Neural cell (in vitro differentiated cells): ENCODE measurements around the gene MSLN. TPM values are rescaled to one million over a fixed set of nuclear protein-coding genes. Genes with fewer than 3 reads are reported as not detected.

ENCODE experiments used
- H2AFZ ChIP-seq: fragments of 200-600, 300-800 bp; sonication (generic), shearing (Covaris generic); 2 replicates; pipeline ENCODE4 v1.6.0; 2014; ENCODE audit warnings: low read depth, mild to moderate bottlenecking, antibody characterized with exemption, low read length, moderate library complexity
- H3F3A ChIP-seq: fragments of 200-600 bp; shearing (Covaris generic); 2 replicates; pipeline ENCODE4 v1.6.1; 2016; ENCODE audit warnings: mild to moderate bottlenecking, moderate library complexity, mixed read lengths, antibody characterized with exemption, low read length; ENCODE audit not compliant: insufficient read depth, poor library complexity, severe bottlenecking
- H3K27ac ChIP-seq: fragments of 200-600, 300-800 bp; sonication (generic), shearing (Covaris generic); 2 replicates; pipeline ENCODE4 v1.5.1; 2014; ENCODE audit warnings: mild to moderate bottlenecking, low read length, moderate library complexity
- H3K27me3 ChIP-seq: fragments of 300-800, 200-600 bp; sonication (generic), shearing (Covaris generic); 2 replicates; pipeline ENCODE4 v1.6.0; 2014; ENCODE audit warnings: mild to moderate bottlenecking, low read depth, low read length, moderate library complexity; ENCODE audit not compliant: insufficient read depth
- H3K36me3 ChIP-seq: fragments of 300-800, 200-600 bp; sonication (generic), shearing (Covaris generic); 2 replicates; pipeline ENCODE4 v1.5.1; 2014; ENCODE audit warnings: mild to moderate bottlenecking, antibody characterized with exemption, low read length, moderate library complexity; ENCODE audit not compliant: insufficient read depth
- H3K4me2 ChIP-seq: fragments of 300-800, 200-600 bp; sonication (generic), shearing (Covaris generic); 2 replicates; pipeline ENCODE4 v1.6.0; 2014; ENCODE audit warnings: mild to moderate bottlenecking, low read length
- H3K4me3 ChIP-seq: fragments of 300-800, 200-600 bp; sonication (generic), shearing (Covaris generic); 2 replicates; pipeline ENCODE4 v1.5.1; 2014; ENCODE audit warnings: mild to moderate bottlenecking, low read length, moderate library complexity
- H3K79me2 ChIP-seq: fragments of 200-600 bp; shearing (Covaris generic); replicated peaks from 2 replicates; pipeline ENCODE4 v1.6.0; 2014; ENCODE audit warnings: mild to moderate bottlenecking, low read length, moderate library complexity; ENCODE audit not compliant: insufficient read depth
- H3K9ac ChIP-seq: fragments of 300-800, 200-600 bp; sonication (generic), shearing (Covaris generic); 2 replicates; pipeline ENCODE4 v1.6.1; 2016; ENCODE audit warnings: mild to moderate bottlenecking, low read length, mixed read lengths
- H3K9me2 ChIP-seq: fragments of 200-600 bp; shearing (Covaris generic); 2 replicates; pipeline ENCODE4 v1.6.1; 2016; ENCODE audit warnings: mild to moderate bottlenecking, low read length, mixed read lengths; ENCODE audit not compliant: insufficient read depth
- H3K9me3 ChIP-seq: fragments of 200-600, 300-800 bp; sonication (generic), shearing (Covaris generic); 2 replicates; pipeline ENCODE4 v1.6.1; 2016; ENCODE audit warnings: mild to moderate bottlenecking, mixed run types, low read length, moderate library complexity, mixed read lengths
- H4K20me1 ChIP-seq: fragments of 200-600 bp; shearing (Covaris generic); 2 replicates; pipeline ENCODE4 v1.6.1; 2016; ENCODE audit warnings: mild to moderate bottlenecking, mixed run types; ENCODE audit not compliant: insufficient read depth
- CTCF ChIP-seq: fragments of 450-650 bp; IDR thresholded peaks from 2 replicates; pipeline ENCODE4 v1.5.1; 2014; ENCODE audit warnings: antibody characterized with exemption, mild to moderate bottlenecking, moderate library complexity; ENCODE audit not compliant: poor library complexity, severe bottlenecking
- EP300 ChIP-seq: fragments of 450-650 bp; conservative IDR thresholded peaks from 2 replicates; pipeline ENCODE4 v1.6.1; 2014; ENCODE audit warnings: antibody characterized with exemption, mild to moderate bottlenecking, moderate library complexity; ENCODE audit not compliant: poor library complexity, severe bottlenecking
- EZH2 ChIP-seq: fragments of 200-600, 300-800 bp; shearing (Covaris generic), sonication (generic); IDR thresholded peaks from 2 replicates; pipeline ENCODE4 v1.6.1; 2014; ENCODE audit warnings: antibody characterized with exemption, low read length, borderline replicate concordance, mild to moderate bottlenecking; ENCODE audit not compliant: insufficient read depth, poor library complexity, severe bottlenecking
- MXI1 ChIP-seq: fragments of 450-650 bp; conservative IDR thresholded peaks from 2 replicates; pipeline ENCODE4 v1.6.1; 2014; ENCODE audit warnings: antibody characterized with exemption, mild to moderate bottlenecking; ENCODE audit not compliant: poor library complexity, severe bottlenecking
- POLR2AphosphoS5 ChIP-seq: IDR thresholded peaks from 2 replicates; pipeline ENCODE4 v1.6.1; 2012
- RAD21 ChIP-seq: fragments of 450-650 bp; conservative IDR thresholded peaks from 2 replicates; pipeline ENCODE4 v1.6.1; 2014; ENCODE audit warnings: antibody characterized with exemption, mild to moderate bottlenecking, moderate library complexity
- REST ChIP-seq: IDR thresholded peaks from 2 replicates; pipeline ENCODE4 v1.6.1; 2012; ENCODE audit warnings: borderline replicate concordance
- SMC3 ChIP-seq: fragments of 450-650 bp; conservative IDR thresholded peaks from 2 replicates; pipeline ENCODE4 v1.6.1; 2014; ENCODE audit warnings: antibody characterized with exemption, mild to moderate bottlenecking, moderate library complexity; ENCODE audit not compliant: poor library complexity
- TAF1 ChIP-seq: IDR thresholded peaks from 2 replicates; pipeline ENCODE4 v1.6.1; 2012; ENCODE audit warnings: low read depth
- polyA plus RNA-seq: library from polyadenylated mRNA; depleted of rRNA; stranded (reverse); fragments of >200 nt; gene quantifications from 2 replicates; pipeline ENCODE4 v1.2.3, GENCODE V29; 2014

MSLN gene
- polyA plus RNA-seq, 1 donor from 2014 or later: 0.63 TPM

GRCh38 chr16:817001-817906 lies 56.7 kb downstream of the MSLN start:
- H3K27me3 ChIP-seq: no peaks in the 10 kb centered on the region
- H3K27ac ChIP-seq: no peak overlapping the region
- H3F3A ChIP-seq: no peaks in the 10 kb centered on the region
- H3K4me3 ChIP-seq: no peak overlapping the region
- no peak for TF ChIP-seq EP300
- no peak for TF ChIP-seq REST
- TF ChIP-seq CTCF: no peak
- no peak for TF ChIP-seq SMC3
- TF ChIP-seq EZH2: no peak
- TF ChIP-seq RAD21: no peak
- TF ChIP-seq MXI1: no peak
- no peak for TF ChIP-seq POLR2AphosphoS5
- no peak for TF ChIP-seq TAF1
- no peaks in the 10 kb centered on the region for H4K20me1 ChIP-seq
- H3K4me2 ChIP-seq: no peak overlapping the region
- no peak overlapping the region for H3K9ac ChIP-seq
- H3K9me2 ChIP-seq: no peaks in the 10 kb centered on the region
- no peaks in the 10 kb centered on the region for H3K36me3 ChIP-seq
- H3K9me3 ChIP-seq: no peaks in the 10 kb centered on the region
- H3K79me2 ChIP-seq: no peaks in the 10 kb centered on the region
- H2AFZ ChIP-seq: no peak overlapping the region

GRCh38 chr16:818132-818531 lies 57.6 kb downstream of the MSLN start:
- H3K36me3 ChIP-seq: no peaks in the 10 kb centered on the region
- no peaks in the 10 kb centered on the region for H3K9me2 ChIP-seq
- H3K27me3 ChIP-seq: no peaks in the 10 kb centered on the region
- no peak overlapping the region for H3K4me3 ChIP-seq
- H3K4me2 ChIP-seq: no peak overlapping the region
- no peak overlapping the region for H3K9ac ChIP-seq
- no peak overlapping the region for H3K27ac ChIP-seq
- H4K20me1 ChIP-seq: no peaks in the 10 kb centered on the region
- TF ChIP-seq CTCF (no peak), MXI1 (no peak), RAD21 (no peak), POLR2AphosphoS5 (no peak), REST (no peak), EP300 (no peak)
- no peaks in the 10 kb centered on the region for H3F3A ChIP-seq
- no peaks in the 10 kb centered on the region for H3K79me2 ChIP-seq
- no peak overlapping the region for H2AFZ ChIP-seq
- H3K9me3 ChIP-seq: no peaks in the 10 kb centered on the region
